ENCODE measurements around the gene RTN4R.
"Not testable (repeated sequence)": the region's sequence is repeated elsewhere in the genome, so short reads cannot be mapped to it uniquely, and the experiment has no call there.

RTN4R gene

GRCh38 chr22:20269673-20270072 lies 1.6 kb upstream of the RTN4R start:
- not testable (repeated sequence) for DNase-seq

DNA sequence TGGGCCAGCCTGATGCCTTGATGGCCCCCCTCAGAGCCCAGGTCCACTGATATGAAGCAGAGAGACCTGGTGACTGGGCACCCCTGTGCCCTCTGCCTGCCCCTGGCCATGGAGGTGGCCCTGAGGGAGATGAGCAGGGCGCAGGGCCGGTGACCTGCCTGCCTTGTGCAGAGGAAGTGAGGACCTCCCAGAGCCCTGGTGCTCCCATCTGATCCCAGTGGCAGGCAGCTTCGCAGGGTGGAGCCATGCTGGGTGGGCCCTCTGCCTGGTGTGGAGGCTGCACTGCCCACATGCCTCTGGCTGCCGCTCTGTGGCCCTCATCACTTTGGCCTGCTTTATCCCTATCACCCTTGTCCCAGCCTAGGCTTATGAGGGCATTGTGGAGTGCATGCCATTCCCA lies 1.1 kb upstream of the RTN4R start:
- not testable (repeated sequence) for DNase-seq

DNA sequence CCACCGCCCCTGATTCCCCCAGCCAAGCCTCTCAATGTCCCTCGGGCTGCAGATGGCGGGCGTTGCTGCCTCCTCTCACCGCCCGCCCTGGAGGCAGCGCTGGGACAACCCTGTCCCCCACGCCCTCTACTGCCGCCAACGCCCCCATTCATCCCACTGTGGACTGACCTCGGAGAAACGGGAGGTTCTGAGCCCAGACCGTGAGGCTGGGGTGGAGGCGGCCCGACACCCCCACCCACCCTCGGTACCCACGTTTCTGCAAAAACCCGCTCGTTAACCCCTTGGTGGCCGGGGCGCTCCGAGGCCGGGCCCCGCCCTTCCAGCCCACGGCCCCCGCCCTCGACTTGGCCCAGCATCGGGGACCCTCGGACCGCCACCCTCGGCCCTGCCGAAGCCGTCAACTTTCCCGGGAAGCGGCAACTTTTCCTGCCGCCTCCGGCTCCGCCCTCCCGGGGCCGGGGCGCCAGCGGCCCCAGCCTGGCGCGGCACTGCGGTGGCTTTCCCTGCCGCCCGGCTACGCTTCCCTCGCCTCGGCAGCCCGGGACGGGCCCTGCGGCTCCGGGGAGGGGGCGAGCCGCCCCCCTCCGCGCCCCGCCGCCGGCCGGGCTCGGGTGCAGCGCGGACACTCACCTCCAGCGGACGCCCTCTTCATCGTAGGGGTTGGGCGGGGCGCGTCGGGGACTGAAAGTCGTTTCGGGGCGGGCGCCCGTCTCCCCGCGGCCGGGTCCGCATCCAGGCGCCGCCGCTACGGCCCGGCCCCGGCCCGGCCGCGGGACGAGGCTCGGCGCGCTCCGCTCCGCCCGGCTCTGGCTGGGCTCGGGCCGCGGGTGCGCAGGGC lies 458 bp downstream of the RTN4R start:
- peak; percentile 6 for DNase-seq

DNA sequence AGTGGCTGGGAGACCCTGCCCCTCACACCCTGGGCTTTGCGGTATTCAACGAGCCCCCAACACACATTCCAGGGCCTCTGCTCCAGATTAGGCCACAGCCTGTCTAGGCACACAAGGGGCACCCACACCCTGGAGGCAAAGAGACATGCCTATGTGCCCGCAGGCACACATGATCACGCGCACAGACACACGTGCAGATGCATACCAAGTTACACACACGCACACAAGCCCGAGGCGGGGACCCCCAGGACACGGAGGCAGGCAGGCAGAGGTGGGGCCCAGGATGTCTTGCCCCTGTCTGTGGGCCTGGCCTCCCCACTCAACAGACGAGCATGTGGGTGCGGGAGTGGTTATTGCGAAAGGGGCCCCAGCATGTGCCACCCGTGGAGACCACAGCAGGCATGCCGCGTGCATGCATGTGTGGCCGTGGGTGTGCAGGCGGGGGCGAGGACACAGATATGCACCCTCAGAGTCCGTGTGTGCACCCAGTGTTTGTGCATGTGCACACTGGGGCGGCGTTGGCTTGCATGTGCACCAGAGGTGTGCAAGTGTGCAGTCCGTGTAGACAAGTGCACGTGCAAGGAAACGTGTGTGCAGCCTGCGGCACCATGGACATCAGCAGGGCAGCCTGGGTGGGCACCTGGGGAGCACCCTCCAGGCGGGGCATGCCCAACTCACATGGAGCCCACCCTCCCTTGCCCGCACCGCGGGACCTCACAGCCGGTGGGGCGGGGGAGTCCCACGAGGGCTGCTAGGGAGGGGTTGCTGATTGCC lies 1.3 kb downstream of the RTN4R start:
- DNase-seq, result not testable (repeated sequence)

DNA sequence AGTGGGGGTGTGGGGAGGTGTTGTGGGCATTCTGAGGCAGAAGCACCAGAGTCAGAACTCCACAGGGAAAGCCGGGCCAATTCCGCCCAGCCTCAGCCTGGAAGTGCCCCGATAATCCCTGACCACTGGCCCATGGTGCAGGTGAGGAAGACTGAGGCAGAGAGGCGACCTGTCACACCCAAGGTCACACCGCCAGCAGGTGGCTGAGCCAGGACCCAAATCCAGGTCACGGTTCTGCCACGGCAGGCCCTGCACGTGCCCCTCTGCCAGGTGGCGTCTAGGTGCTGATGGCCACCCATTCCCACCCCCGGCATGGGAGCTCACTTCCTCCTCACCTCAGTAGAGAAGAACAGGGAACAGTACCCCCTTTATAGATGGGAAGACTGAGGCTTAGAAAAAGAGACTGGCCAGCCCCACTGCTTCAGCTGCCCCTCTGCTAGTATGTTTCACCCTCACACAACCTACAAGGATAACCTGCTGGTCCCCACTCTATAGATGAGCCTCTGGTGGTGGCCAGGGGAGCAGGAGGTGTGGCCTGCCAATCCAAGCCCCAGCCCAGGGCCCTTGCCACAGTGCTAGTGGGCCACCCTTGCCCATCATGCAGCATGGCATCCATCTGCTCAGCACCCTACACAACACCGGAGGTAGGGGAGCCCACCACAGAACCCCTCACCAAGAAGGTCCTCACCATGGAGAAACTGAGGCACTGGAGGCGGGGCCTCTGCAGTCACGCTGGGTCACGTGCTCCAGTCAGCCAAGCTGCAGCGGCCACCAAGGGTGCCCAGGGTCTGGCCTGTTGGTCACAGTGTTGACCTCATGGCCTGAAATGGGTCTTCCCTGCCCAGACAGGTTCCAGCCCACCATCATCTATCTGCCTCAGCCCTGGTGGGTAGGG lies 2.1 kb downstream of the RTN4R start:
- not testable (repeated sequence) for DNase-seq

- DNase-seq, result no peak
Measured at GRCh38 chr22:20264614-20265452, 3.3 kb downstream of the RTN4R start.

DNA sequence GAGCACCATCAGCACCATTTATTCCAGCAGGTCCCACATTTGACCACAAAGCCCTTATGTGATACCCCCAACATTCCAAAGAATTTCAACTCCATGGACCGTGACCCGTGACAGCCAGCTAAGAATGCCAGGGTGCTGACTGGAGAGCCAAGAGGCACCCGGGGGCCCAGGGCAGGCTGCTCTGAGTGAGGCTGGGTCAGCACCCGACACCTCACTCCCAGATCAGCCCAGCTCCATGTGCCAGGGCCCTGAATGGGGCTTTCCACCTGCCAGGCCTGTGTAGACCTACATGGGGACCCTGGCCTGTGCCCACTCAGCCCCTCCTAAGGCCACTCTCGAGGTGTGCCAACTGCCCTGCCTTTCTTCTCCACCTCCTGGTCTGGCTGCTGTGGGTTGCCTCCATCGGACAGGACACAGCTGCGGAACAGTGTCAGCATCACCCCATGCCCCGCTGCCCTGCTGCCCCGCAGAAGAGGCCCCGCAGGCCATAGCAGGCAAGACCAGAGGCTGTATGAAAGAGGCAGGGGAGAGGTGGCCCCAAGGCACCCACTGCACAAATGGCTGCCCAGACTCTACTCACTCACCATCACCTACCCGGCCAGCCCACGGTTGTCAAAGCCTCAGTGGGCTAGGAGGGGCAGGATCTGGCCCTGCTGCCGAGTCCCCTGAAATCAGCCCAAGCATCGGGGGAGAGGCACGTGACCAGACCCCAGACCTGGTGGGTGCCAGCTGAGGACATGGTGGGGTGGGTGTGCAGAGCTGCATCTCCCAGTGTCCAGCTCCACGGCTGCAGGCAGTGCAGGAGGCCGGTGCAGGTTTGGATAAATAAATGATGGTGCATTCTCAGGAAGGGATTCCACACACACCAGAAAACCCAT lies 4.5 kb downstream of the RTN4R start:
- not testable (repeated sequence) for DNase-seq

GRCh38 chr22:20262582-20263147 lies 5.5 kb downstream of the RTN4R start:
- no peak for DNase-seq

DNA sequence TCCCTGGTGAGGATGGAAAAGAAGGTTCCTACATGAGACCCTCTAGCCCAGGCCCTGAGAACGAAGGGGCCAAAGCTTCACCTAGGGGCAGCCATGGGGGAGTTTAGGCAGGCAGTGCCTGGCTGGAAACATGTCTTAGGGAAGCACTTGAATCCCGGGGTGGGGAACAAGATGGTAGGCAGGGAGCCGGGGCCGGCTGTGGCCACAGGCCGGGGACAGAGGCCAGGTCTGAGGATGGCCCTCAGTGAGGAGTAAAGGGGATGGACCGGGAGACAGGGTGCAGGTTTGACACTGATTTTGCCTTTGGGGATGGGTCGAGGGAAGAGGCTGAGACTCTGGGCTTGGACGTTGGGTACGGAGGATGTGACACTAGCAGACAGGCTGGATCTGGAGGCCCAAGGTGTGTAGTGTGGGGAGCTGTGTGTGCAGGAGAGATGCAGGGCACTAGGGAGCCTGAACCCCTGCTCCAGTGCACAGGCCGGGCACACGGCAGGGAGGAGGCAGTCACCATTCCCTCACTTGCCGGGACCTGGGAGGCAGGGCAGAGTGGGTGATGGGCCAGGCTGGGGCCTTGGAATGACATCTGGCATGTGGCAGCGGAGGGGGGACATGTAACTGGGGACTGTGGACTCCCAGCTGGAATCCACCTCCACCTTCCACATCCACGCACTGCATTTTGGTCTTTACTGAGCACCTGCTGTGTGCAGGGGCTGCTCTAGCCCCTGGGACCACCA lies 6.1 kb downstream of the RTN4R start:
- no peak for DNase-seq

GRCh38 chr22:20260071-20260765 lies 7.9 kb downstream of the RTN4R start:
- DNase-seq, result no peak

DNA sequence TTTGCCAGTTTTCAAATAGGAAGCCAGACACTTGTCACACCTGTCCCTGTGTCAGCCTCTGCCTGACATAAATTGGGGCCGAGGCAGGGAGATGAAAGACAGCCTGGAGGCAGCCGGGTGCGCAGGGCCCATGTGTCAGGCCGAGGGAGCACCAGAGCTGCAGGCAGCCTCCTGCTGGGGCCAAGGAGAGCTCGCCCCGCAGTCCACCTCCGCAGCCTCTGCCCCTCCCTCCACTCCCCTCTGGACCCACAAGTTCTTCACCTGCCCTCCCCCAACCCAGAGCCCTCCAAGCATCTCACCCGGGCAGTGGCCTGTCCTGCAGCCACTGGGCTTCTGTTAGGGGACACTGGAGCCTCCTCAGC lies 8.8 kb downstream of the RTN4R start:
- DNase-seq, result no peak

- no peak for DNase-seq
Measured at GRCh38 chr22:20258584-20259326, 9.4 kb downstream of the RTN4R start.

DNA sequence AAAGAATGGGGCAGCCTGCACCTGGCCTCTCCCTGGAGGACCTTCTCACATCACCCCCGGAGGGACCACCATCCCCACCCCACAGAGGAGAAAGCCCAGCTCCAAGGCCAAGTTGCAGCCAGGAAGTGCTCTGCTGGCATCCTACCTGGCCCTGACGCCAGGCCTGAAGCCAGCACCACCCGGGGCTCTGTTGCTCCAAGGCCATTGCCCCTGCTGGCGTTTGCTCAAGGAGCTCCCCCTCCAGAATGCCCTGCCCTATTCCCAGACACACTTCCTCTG lies 10.2 kb downstream of the RTN4R start:
- DNase-seq, result no peak

GRCh38 chr22:20257212-20258020 lies 10.7 kb downstream of the RTN4R start:
- DNase-seq, result no peak

GRCh38 chr22:20256551-20257211 lies 11.4 kb downstream of the RTN4R start:
- DNase-seq, result no peak

- no peak for DNase-seq
Measured at GRCh38 chr22:20256027-20256426, 12.1 kb downstream of the RTN4R start.
